ENCODE measurements around the gene RASSF7. TPM values are rescaled to one million over a fixed set of nuclear protein-coding genes. Genes with fewer than 3 reads are reported as not detected.

Gene RASSF7
- total RNA-seq, 2 experiments from 2014 or later = 19.8 to 21.2 TPM

GRCh38 chr11:574632-575312 lies 14.0 kb downstream of the RASSF7 start:
- ChIA-PET POLR2A (interaction anchor here (1.7 to 1.9 kb wide), 2 partner anchors 39 to 40 kb away, joined by 8 to 9 read pairs; partner anchors contain the start of genes HRAS and IRF7), CTCF (interaction anchor here (0.6 to 1.5 kb wide), 4 partner anchors 9 to 20 kb away, joined by 3 to 5 read pairs (median 4); no protein-coding TSS in a partner anchor)

GRCh38 chr11:575313-575995 lies 14.7 kb downstream of the RASSF7 start:
- ChIA-PET CTCF (interaction anchor here (0.6 to 1.5 kb wide), 6 partner anchors 9 to 38 kb away, joined by 3 to 5 read pairs (median 3); no protein-coding TSS in a partner anchor), POLR2A (interaction anchor here (0.5 to 1.9 kb wide), 8 partner anchors 13 to 151 kb away, joined by 3 to 9 read pairs (median 4); partner anchors contain the start of genes HRAS and IRF7)

- POLR2A ChIA-PET = interaction anchor here (0.5 to 1.9 kb wide), 8 partner anchors 12 to 150 kb away, joined by 3 to 9 read pairs (median 4); partner anchors contain the start of genes HRAS and IRF7
- CTCF ChIA-PET = interaction anchor here (0.9 to 1.5 kb wide), 3 partner anchors 17 to 37 kb away, joined by 3 to 5 read pairs (median 3); no protein-coding TSS in a partner anchor
Observed at GRCh38 chr11:575996-576768, 15.4 kb downstream of the RASSF7 start, which contains the start of gene PHRF1. Gene PHRF1 (plus strand): TSS chr11:576470. CDS start chr11:581513, 5,043 bp downstream.

- ChIA-PET CTCF (interaction anchor here (0.6 kb wide), 1 partner anchor 45 kb away, joined by 3 read pairs; no protein-coding TSS in a partner anchor), POLR2A (interaction anchor here (0.7 to 0.9 kb wide), 3 partner anchors 8 to 42 kb away, joined by 3 read pairs; partner anchors contain the start of gene HRAS)
Observed at GRCh38 chr11:576811-577610, 16.2 kb downstream of the RASSF7 start.

- CTCF ChIA-PET = interaction anchor here (0.6 to 0.8 kb wide), 2 partner anchors 44 to 147 kb away, joined by 3 read pairs; no protein-coding TSS in a partner anchor
- POLR2A ChIA-PET = interaction anchor here (0.9 kb wide), 2 partner anchors 9 to 10 kb away, joined by 3 read pairs; no protein-coding TSS in a partner anchor
Observed at GRCh38 chr11:577611-577894, 16.8 kb downstream of the RASSF7 start.

- CTCF ChIA-PET = interaction anchor here (0.6 to 0.9 kb wide), 4 partner anchors 10 to 146 kb away, joined by 3 to 4 read pairs (median 3); no protein-coding TSS in a partner anchor
- POLR2A ChIA-PET = interaction anchor here (0.5 kb wide), 1 partner anchor 38 kb away, joined by 3 read pairs; no protein-coding TSS in a partner anchor
Observed at GRCh38 chr11:578276-579035, 17.7 kb downstream of the RASSF7 start.

- ChIA-PET POLR2A (interaction anchor here (0.9 kb wide), 1 partner anchor 11 kb away, joined by 3 read pairs; no protein-coding TSS in a partner anchor), CTCF (no interaction called here)
Observed at GRCh38 chr11:579830-580601, 19.2 kb downstream of the RASSF7 start.

GRCh38 chr11:581342-581741 lies 20.6 kb downstream of the RASSF7 start:
- ChIA-PET POLR2A (interaction anchor here (0.7 kb wide), 1 partner anchor 131 kb away, joined by 4 read pairs; no protein-coding TSS in a partner anchor), CTCF (interaction anchor here (0.7 kb wide), 1 partner anchor 158 kb away, joined by 4 read pairs; no protein-coding TSS in a partner anchor)

GRCh38 chr11:581752-582151 lies 21.0 kb downstream of the RASSF7 start:
- ChIA-PET CTCF (interaction anchor here (0.7 kb wide), 1 partner anchor 157 kb away, joined by 4 read pairs; no protein-coding TSS in a partner anchor), POLR2A (no interaction called here)

- ChIA-PET POLR2A (interaction anchor here (0.7 kb wide), 1 partner anchor 50 kb away, joined by 4 read pairs; no protein-coding TSS in a partner anchor), CTCF (no interaction called here)
Observed at GRCh38 chr11:584287-584686, 23.5 kb downstream of the RASSF7 start.

- CTCF ChIA-PET = interaction anchor here (3.7 kb wide), 1 partner anchor 32 kb away, joined by 12 read pairs; no protein-coding TSS in a partner anchor
- POLR2A ChIA-PET = interaction anchor here (0.9 kb wide), 1 partner anchor 9 kb away, joined by 3 read pairs; no protein-coding TSS in a partner anchor
Observed at GRCh38 chr11:586376-587316, 25.9 kb downstream of the RASSF7 start.

GRCh38 chr11:587546-587945 lies 26.8 kb downstream of the RASSF7 start:
- ChIA-PET POLR2A (interaction anchor here (0.9 to 1.5 kb wide), 2 partner anchors 10 to 12 kb away, joined by 3 read pairs; partner anchors contain the start of gene PHRF1), CTCF (interaction anchor here (0.9 to 3.7 kb wide), 2 partner anchors 12 to 33 kb away, joined by 3 to 12 read pairs; no protein-coding TSS in a partner anchor)

GRCh38 chr11:587978-588380 lies 27.2 kb downstream of the RASSF7 start:
- ChIA-PET POLR2A (interaction anchor here (0.6 to 1.5 kb wide), 3 partner anchors 11 to 82 kb away, joined by 3 read pairs; partner anchors contain the start of gene PHRF1), CTCF (interaction anchor here (0.9 to 3.7 kb wide), 3 partner anchors 9 to 34 kb away, joined by 3 to 12 read pairs (median 3); no protein-coding TSS in a partner anchor)

GRCh38 chr11:589798-590197 lies 29.0 kb downstream of the RASSF7 start:
- CTCF ChIA-PET = interaction anchor here (3.7 kb wide), 1 partner anchor 35 kb away, joined by 12 read pairs; no protein-coding TSS in a partner anchor

GRCh38 chr11:590997-591396 lies 30.2 kb downstream of the RASSF7 start:
- ChIA-PET CTCF (interaction anchor here (0.7 kb wide), 1 partner anchor 23 kb away, joined by 4 read pairs; no protein-coding TSS in a partner anchor), POLR2A (interaction anchor here (0.6 kb wide), 1 partner anchor 187 kb away, joined by 3 read pairs; no protein-coding TSS in a partner anchor)

More at GRCh38 chr11:589798-590197, 29.0 kb downstream of the RASSF7 start:
- POLR2A ChIA-PET = no interaction called here

All from activated CD8-positive, alpha-beta memory T cell treated with anti-CD3 and anti-CD28 coated beads for 36 hours (primary cell).